GM12875 (cell line): ENCODE results near the gene PLOD2.

Experiments used
- H3K4me3 ChIP-seq: one replicate; pipeline ENCODE4 v1.5.1; 2011; ENCODE audit warnings: low read depth, low read length, control low read depth
- TF ChIP-seq, protein P1 (sequence below): IDR thresholded peaks from 2 replicates; pipeline ENCODE4 v1.5.1; 2011; ENCODE audit warnings: low read depth, mild to moderate bottlenecking, control low read depth, inconsistent platforms, low read length, moderate library complexity, borderline replicate concordance; ENCODE audit not compliant: insufficient read depth

PLOD2 gene

DNA sequence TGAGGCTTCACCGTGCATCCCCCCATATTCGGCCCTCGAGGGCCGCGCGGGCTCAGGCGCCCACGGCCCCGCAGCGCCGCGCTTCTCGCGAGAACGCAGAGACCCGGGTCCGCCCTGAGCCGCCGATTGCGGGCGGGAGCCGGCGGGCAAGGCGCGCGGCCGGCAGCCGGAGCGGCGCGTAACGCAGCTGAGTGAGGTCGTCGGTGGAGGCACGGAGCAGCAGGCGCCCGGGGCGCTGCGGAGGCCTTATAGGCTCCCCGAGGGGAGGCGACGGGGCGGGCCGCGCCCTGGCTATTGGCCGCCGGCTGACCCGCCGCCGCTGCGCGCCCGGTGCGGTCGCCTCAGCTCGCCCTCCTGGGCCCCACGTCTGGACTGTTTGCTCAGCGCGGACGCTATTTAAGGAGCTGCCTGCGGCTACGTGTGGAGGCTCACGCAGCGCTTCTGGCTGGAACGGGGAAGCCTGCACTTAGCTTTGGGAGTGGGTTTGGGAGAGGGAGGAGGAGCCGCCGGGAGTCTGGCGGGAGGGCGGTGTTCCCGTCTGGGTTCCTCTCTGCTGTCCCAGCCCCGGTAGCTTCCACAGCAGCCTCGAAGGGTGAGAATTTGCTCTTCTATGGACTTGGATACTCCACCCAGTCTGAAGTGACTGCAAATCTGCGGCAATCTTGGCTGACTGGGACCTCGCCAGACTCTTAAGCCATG lies at the start of gene PLOD2:
Gene PLOD2 (minus strand): TSS at position 221 of the 699 bp plus-strand sequence. CDS start 195 bp downstream, at position 26.
- TF ChIP-seq, protein P1, sequence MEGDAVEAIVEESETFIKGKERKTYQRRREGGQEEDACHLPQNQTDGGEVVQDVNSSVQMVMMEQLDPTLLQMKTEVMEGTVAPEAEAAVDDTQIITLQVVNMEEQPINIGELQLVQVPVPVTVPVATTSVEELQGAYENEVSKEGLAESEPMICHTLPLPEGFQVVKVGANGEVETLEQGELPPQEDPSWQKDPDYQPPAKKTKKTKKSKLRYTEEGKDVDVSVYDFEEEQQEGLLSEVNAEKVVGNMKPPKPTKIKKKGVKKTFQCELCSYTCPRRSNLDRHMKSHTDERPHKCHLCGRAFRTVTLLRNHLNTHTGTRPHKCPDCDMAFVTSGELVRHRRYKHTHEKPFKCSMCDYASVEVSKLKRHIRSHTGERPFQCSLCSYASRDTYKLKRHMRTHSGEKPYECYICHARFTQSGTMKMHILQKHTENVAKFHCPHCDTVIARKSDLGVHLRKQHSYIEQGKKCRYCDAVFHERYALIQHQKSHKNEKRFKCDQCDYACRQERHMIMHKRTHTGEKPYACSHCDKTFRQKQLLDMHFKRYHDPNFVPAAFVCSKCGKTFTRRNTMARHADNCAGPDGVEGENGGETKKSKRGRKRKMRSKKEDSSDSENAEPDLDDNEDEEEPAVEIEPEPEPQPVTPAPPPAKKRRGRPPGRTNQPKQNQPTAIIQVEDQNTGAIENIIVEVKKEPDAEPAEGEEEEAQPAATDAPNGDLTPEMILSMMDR, result no peak
- peak within 1 kb of the TSS; percentile 38 for H3K4me3 ChIP-seq

DNA sequence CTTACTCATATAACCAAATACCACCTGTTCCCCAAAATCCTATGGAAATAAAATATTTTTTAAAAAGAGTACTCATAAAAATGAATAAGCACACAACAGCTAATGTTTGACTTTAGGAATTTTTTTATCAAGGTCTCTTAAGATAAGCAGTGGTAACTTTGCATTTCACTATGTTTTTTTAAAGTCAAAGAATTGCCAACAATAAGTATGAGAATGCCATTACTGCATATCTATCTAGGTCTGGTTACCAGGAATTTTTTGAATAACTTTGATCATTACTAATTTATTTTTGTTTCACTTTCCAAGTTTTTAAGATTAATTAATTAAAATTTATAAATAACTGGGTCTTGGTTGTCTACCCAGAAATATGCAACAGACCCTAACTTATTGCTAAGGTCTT lies 48.4 kb upstream of the PLOD2 start:
- TF ChIP-seq, protein P1, result no peak
- no peak overlapping the region for H3K4me3 ChIP-seq

DNA sequence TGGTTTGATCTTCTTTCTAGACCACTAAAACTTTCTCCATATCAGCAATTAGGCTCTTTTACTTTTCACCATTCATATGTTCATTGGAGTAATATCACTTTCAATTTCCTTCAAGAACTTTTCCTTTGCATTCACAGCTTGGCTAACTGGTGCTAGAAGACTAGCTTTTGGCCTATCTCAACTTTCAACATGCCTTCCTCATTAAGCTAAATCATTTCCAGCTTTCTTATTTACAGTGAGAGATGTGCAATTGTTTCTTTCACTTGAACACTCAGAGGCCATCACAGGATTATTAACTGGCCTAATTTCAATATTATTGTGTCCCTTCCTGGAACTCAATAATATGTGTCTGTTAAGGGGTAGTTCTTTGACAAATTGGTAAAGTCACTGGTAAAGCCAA lies 42.8 kb upstream of the PLOD2 start:
- TF ChIP-seq, protein P1, result no peak
- no peak overlapping the region for H3K4me3 ChIP-seq

DNA sequence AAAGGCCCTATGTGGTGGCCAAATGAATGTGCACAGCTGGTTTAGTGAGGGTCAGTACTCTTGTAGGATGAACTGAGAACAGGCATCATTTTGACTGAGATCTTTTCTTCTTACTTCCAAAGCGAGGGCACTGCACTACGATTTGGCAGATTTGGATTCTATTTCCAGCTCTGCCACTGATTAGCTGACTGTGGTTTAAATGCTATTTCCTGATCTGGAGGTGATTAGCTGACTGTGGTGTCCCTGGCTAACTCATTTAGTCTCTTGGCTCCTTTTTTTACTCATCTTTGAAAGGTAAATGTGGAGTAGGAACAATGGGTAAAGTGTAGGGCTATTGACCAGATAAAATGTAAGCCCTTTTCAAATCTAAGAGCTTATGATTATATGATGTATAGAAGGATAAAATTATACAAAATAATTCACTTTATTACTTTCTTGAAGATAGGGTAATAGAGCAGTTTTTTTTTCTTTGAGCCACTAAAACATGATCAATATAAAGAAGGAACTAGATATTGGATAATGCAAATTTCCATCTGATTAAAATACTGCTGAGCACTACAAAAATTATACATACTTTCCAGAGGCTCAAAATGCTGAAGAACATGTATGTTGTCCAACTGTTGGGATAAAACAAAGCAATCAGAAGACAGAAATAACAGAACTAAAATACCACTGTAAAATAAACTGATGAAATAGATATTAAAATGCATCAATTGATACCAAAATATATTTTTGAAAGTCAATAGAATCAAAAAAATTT lies 39.7 kb upstream of the PLOD2 start:
- no peak overlapping the region for H3K4me3 ChIP-seq
- TF ChIP-seq, protein P1, result no peak

DNA sequence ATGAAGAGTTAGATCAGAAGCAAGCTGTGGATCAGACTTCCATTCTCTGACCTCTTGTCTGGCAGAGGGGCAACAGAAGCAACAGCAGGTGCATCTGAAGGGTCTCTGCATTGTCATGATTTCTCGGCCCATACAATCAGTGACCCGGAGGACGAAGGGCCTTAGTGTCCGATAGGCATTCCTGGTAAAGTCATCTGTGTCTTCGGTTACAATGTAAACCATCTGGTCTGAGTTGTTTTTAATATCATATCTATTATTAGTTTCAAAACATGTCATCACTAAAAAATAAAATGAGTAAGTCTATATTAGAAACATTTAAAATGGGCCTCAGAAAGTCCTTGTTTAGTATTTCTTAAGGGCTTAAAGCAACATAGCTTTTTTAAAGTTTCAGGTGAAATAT lies 38.8 kb upstream of the PLOD2 start:
- TF ChIP-seq, protein P1, result no peak
- no peak overlapping the region for H3K4me3 ChIP-seq

DNA sequence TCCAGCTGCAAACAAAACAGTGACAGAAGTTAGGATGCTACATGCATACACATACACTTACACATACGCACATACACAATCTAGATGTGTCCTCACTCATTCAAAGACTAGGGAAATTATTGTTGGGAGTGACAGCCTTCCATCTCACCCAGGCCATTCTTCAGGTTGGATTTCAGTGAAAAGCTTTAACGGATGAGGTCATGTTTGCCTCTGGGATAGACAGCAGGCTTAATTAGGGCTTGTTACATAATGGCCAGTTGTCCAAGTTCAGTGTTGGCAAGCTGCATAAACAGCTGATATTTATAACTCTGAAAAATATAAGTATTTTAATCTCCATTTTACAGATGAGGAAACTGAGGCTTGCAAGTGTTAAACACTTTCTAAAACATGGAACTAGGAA lies 35.8 kb upstream of the PLOD2 start:
- TF ChIP-seq, protein P1, result no peak
- H3K4me3 ChIP-seq, result no peak overlapping the region

DNA sequence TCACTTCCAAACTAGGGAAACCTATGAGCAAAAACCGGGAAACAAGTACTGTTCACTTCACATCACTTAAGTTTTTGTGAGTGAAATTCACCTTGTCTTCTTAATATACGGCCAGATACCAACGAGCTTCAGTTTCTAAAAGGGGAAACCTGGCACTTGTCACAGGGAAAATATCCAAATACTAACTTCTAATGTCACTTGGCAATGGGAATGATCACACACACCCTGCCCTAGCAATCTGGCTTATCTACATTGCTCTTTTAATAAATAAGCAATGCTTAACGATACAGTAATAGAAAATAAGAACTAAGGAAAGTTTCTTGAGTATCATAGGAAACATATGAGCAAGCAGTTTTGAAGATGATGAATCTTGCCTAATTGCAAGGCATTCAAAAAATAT lies 34.6 kb upstream of the PLOD2 start:
- TF ChIP-seq, protein P1, result no peak
- no peak overlapping the region for H3K4me3 ChIP-seq
